Osteocyte (in vitro differentiated cells): ENCODE data around the gene TMIGD2. TPM values are rescaled to one million over a fixed set of nuclear protein-coding genes. Genes with fewer than 3 reads are reported as not detected.
"Not testable (repeated sequence)": the region's sequence is repeated elsewhere in the genome, so short reads cannot be mapped to it uniquely, and the experiment has no call there.

ENCODE experiments used
- DNase-seq: peaks from one replicate; pipeline ENCODE4 v3.0.0; 2021; ENCODE audit warnings: mixed read lengths; ENCODE audit not compliant: unreplicated experiment; ENCODE audit errors: extremely low spot score
- H3K27ac Mint-ChIP-seq: one replicate; pipeline ENCODE4 v1.8.0; 2021; ENCODE audit warnings: mild to moderate bottlenecking, mixed read lengths; ENCODE audit not compliant: unreplicated experiment
- H3K27me3 Mint-ChIP-seq: one replicate; pipeline ENCODE4 v1.8.0; 2021; ENCODE audit warnings: mixed read lengths; ENCODE audit not compliant: unreplicated experiment
- H3K36me3 Mint-ChIP-seq: one replicate; pipeline ENCODE4 v1.8.0; 2021; ENCODE audit warnings: mixed read lengths; ENCODE audit not compliant: unreplicated experiment
- H3K4me1 Mint-ChIP-seq: one replicate; pipeline ENCODE4 v1.8.0; 2021; ENCODE audit warnings: mixed read lengths; ENCODE audit not compliant: unreplicated experiment
- H3K4me3 Mint-ChIP-seq: one replicate; pipeline ENCODE4 v1.8.0; 2021; ENCODE audit warnings: mild to moderate bottlenecking, moderate library complexity, mixed read lengths; ENCODE audit not compliant: unreplicated experiment
- H3K9me3 Mint-ChIP-seq: one replicate; pipeline ENCODE4 v1.8.0; 2021; ENCODE audit warnings: mixed read lengths; ENCODE audit not compliant: unreplicated experiment
- CTCF ChIP-seq: fragments of 200-600 bp; sonication (generic); IDR thresholded peaks from 2 replicates; pipeline ENCODE4 v1.5.0; 2021; ENCODE audit warnings: antibody characterized with exemption, mild to moderate bottlenecking, moderate library complexity
- long read RNA-seq: library from polyadenylated mRNA; unstranded; transcript quantifications from one replicate; pipeline ENCODE4 v2.0.0, GENCODE V29; 2021
- total RNA-seq: library from RNA; stranded (reverse); gene quantifications from 2 replicates; pipeline ENCODE4 v1.2.1, GENCODE V29; 2021

TMIGD2 gene
- total RNA-seq = not detected in 2 replicates
- long read RNA-seq = 0 reads

GRCh38 chr19:4302243-4302640 lies at the start of gene TMIGD2:
TSS of gene TMIGD2 (minus strand) at chr19:4302389. CDS start at chr19:4302385, 4 bp downstream.
- H3K9me3 Mint-ChIP-seq = no peaks in the 10 kb centered on the region
- H3K36me3 Mint-ChIP-seq = no peaks in the 10 kb centered on the region
- H3K27me3 Mint-ChIP-seq = no peaks in the 10 kb centered on the region
- no peak for DNase-seq
- H3K27ac Mint-ChIP-seq = no peak within 1 kb of the TSS
- peaks cover 10% of the 10 kb centered on the region for H3K4me1 Mint-ChIP-seq
- TF ChIP-seq CTCF = no peak
- no peak within 1 kb of the TSS for H3K4me3 Mint-ChIP-seq

GRCh38 chr19:4350726-4351125 lies 48.5 kb upstream of the TMIGD2 start:
- peak; percentile 80 for DNase-seq
- Mint-ChIP-seq H3K36me3 (peaks cover 4% of the 10 kb centered on the region), H3K4me1 (peaks cover 2% of the 10 kb centered on the region), H3K27ac (no peak overlapping the region), H3K4me3 (no peak overlapping the region), H3K9me3 (no peaks in the 10 kb centered on the region), H3K27me3 (no peaks in the 10 kb centered on the region)
- TF ChIP-seq CTCF = no peak

GRCh38 chr19:4350111-4350510 lies 47.9 kb upstream of the TMIGD2 start:
- no peak for TF ChIP-seq CTCF
- Mint-ChIP-seq H3K4me3 (no peak overlapping the region), H3K9me3 (no peaks in the 10 kb centered on the region), H3K27me3 (no peaks in the 10 kb centered on the region), H3K27ac (no peak overlapping the region), H3K4me1 (peaks cover 2% of the 10 kb centered on the region), H3K36me3 (peaks cover 6% of the 10 kb centered on the region)
- no peak for DNase-seq

GRCh38 chr19:4349225-4349624 lies 47.0 kb upstream of the TMIGD2 start:
- H3K4me3 Mint-ChIP-seq, H3K4me1 Mint-ChIP-seq, H3K9me3 Mint-ChIP-seq, DNase-seq, H3K36me3 Mint-ChIP-seq, H3K27me3 Mint-ChIP-seq, H3K27ac Mint-ChIP-seq: not testable (repeated sequence)

- TF ChIP-seq CTCF = no peak
- no peak overlapping the region for H3K27ac Mint-ChIP-seq
- H3K4me3 Mint-ChIP-seq = no peak overlapping the region
- DNase-seq = no peak
- peaks cover 6% of the 10 kb centered on the region for H3K36me3 Mint-ChIP-seq
- H3K4me1 Mint-ChIP-seq = peaks cover 3% of the 10 kb centered on the region
- H3K27me3 Mint-ChIP-seq = no peaks in the 10 kb centered on the region
- no peaks in the 10 kb centered on the region for H3K9me3 Mint-ChIP-seq
These were observed 45.3 kb upstream of the TMIGD2 start for GRCh38 chr19:4347521-4347920.

- Mint-ChIP-seq H3K4me1 (peaks cover 10% of the 10 kb centered on the region), H3K27ac (no peak overlapping the region), H3K4me3 (no peak overlapping the region), H3K36me3 (peaks cover 6% of the 10 kb centered on the region), H3K9me3 (no peaks in the 10 kb centered on the region), H3K27me3 (no peaks in the 10 kb centered on the region)
- DNase-seq = no peak
- no peak for TF ChIP-seq CTCF
These were observed 43.8 kb upstream of the TMIGD2 start for GRCh38 chr19:4346020-4346383.
